Heart right ventricle (tissue), 16 donors: ENCODE results near the gene SBK1. TPM values are rescaled to one million over a fixed set of nuclear protein-coding genes. Genes with fewer than 3 reads are reported as not detected.
A peak's percentile ranks its signal among the peaks of the same experiment; 100 is the strongest.

ENCODE experiments used
- ATAC-seq, 8 donors: fragments of 200-7000 bp; cut with Tn5 transposase; one replicate each; pipeline ENCODE4 v1.9.1; 2020; ENCODE audit warnings: mild to moderate bottlenecking in 8 of 8, moderate library complexity in 8 of 8, moderate number of reproducible peaks in 1 of 8
- DNase-seq, 2 donors: peaks; one replicate each; pipeline ENCODE4 v3.0.0-alpha.2; 2020
- H3K27ac ChIP-seq, 10 donors: fragments of 200-600 bp; sonication (generic) in 2 of 10; one replicate each; pipeline versions ENCODE4 v1.5.0 to v1.8.0; 2020 to 2022; ENCODE audit warnings: mild to moderate bottlenecking in 3 of 10
- H3K27me3 ChIP-seq, 7 donors: fragments of 200-600 bp; one replicate each; pipeline ENCODE4 v1.8.0; 2021 to 2022; ENCODE audit warnings: mild to moderate bottlenecking in 2 of 7
- H3K36me3 ChIP-seq, 9 donors: fragments of 200-600 bp; sonication (generic) in 1 of 9; one replicate each; pipeline versions ENCODE4 v1.5.0 to v1.8.0; 2020 to 2022; ENCODE audit warnings: mild to moderate bottlenecking in 2 of 9
- H3K4me1 ChIP-seq, 9 donors: fragments of 200-600 bp; sonication (generic) in 1 of 9; one replicate each; pipeline versions ENCODE4 v1.5.0 to v1.8.0; 2020 to 2022; ENCODE audit warnings: mild to moderate bottlenecking in 4 of 9
- H3K4me3 ChIP-seq, 10 donors: fragments of 200-600 bp; sonication (generic) in 2 of 10; one replicate each; pipeline versions ENCODE4 v1.5.0 to v1.8.0; 2020 to 2022; ENCODE audit warnings: mild to moderate bottlenecking in 7 of 10, moderate library complexity in 2 of 10
- H3K9me3 ChIP-seq, 11 donors: fragments of 200-600 bp in 10 of 11; sonication (generic) in 2 of 11; one replicate each; pipeline versions ENCODE4 v1.5.0 to v1.8.0; 2013 to 2022; ENCODE audit warnings: mild to moderate bottlenecking in 2 of 11, control low read depth in 1 of 11, moderate library complexity in 1 of 11
- WGBS, 2 donors: extraction: QIAGEN DNeasy Blood & Tissue Kit; methylation state at CpG; one replicate each; pipeline ENCODE4 v1.1.7; 2013; ENCODE audit warnings: inconsistent platforms in 1 of 2; 5-methylcytosine and 5-hydroxymethylcytosine counted together
- intact Hi-C, 10 donors: fragments of 100-400 bp; cut with DNase I; formaldehyde crosslinking; loops; one replicate each; pipeline versions ENCODE4 v1.11.1 to v1.14.2; 2022
- polyA plus RNA-seq, 2 donors: library from polyadenylated mRNA; stranded (reverse); fragments of 200-250 nt; gene quantifications; one replicate each; pipeline ENCODE4 v1.2.3, GENCODE V29; 2013
- total RNA-seq, 10 donors: library from RNA; stranded (reverse); fragmentation: NEBNext Ultra II Directional in 3 of 10; extraction: Animal tissue kit (Norgen Biotek cat#: 25700) in 3 of 10; gene quantifications; one replicate each; pipeline versions ENCODE4 v1.2.1 to v1.2.4, GENCODE V29; 2021 to 2023
- TF ChIP-seq, protein P1 (sequence below), 9 donors: fragments of 200-600 bp; sonication (generic) in 2 of 9; IDR thresholded peaks; one replicate each; pipeline versions ENCODE4 v1.5.0 to v1.8.0; 2021 to 2022; ENCODE audit warnings: antibody characterized with exemption in 9 of 9, mild to moderate bottlenecking in 5 of 9, moderate library complexity in 1 of 9
- donor health status: Arrhythmogenic right ventricular cardiomyopathy.
- donor health status: ischemic (EF 13 %, LVEDD 7.1; RV severe dilation, severe dysfunction).
- donor health status: healthy with polysubstance abuse.
- donor health status: DM: no; HTN: yes; CAD: no.
- donor health status: DM: no; HTN: no; CAD: no.
- donor health status: ischemic (EF 25% LVEDD 6.9; RV normal size, moderate dysfunction).
- donor health status: ischemic (EF 25% LVEDD 5.7; RV mildly dilated, moderate dysfunction).
- donor health status: healthy.
- donor health status: DM: yes; HTN: yes; CAD: no.
- donor health status: Ischemic cardiomyopathy.
- donor health status: ischemic (EF 35%, LVEDD 5.7; RV mildly dilated, moderate dysfunction).
- donor health status: nonischemic (EF 11% LVEDD 7.7; RV severe dilation, severe dysfunction).
- donor health status: DM: yes; HTN: yes; CAD: no.
- donor health status: PGD.
- donor health status: ischemic (EF 29% LVEDD 5.4; RV normal size, mild dysfunction).
- donor health status: nonischemic (EF 23%, LVEDD 6.1; RV moderate dilation, normal function).

The SBK1 gene
- total and polyA plus RNA-seq, 12 donors, result 0.38 to 7.0 (median 2.8) TPM

DNA sequence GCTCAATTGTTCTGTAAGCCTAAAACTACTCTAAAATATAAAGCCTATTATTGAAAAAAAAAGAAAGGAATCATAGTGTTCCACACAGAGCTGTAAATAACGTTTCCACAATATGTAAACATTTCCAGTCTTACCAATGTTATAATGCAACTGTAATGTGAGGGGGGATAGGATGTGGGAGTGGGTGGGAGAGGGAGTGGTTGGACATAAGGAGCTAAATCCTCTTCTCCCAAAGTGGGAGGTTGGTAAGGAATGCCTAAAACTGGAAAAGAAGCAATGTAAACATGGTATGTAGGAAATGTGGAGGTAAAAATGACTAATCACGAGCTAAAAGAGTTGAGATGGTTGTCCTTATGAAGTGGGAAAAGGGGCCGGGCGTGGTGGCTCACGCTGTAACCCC lies 17.6 kb upstream of the SBK1 start:
- no peak for ATAC-seq
- 78 to 81% methylated on average over 5 of the region's 5 CpGs for WGBS, 2 donors
- Histone ChIP-seq H3K36me3 (no peaks in the 10 kb centered on the region), H3K27me3 (peaks cover 0 to 14% (median 8%) of the 10 kb centered on the region in 7 donors), H3K4me1 (peaks cover 0 to 18% (median 9%) of the 10 kb centered on the region in 9 donors), H3K9me3 (peaks cover 0 to 9% (median 0%) of the 10 kb centered on the region in 11 donors), H3K4me3 (no peak overlapping the region), H3K27ac (no peak overlapping the region)
- no peak for DNase-seq
- TF ChIP-seq, protein P1, sequence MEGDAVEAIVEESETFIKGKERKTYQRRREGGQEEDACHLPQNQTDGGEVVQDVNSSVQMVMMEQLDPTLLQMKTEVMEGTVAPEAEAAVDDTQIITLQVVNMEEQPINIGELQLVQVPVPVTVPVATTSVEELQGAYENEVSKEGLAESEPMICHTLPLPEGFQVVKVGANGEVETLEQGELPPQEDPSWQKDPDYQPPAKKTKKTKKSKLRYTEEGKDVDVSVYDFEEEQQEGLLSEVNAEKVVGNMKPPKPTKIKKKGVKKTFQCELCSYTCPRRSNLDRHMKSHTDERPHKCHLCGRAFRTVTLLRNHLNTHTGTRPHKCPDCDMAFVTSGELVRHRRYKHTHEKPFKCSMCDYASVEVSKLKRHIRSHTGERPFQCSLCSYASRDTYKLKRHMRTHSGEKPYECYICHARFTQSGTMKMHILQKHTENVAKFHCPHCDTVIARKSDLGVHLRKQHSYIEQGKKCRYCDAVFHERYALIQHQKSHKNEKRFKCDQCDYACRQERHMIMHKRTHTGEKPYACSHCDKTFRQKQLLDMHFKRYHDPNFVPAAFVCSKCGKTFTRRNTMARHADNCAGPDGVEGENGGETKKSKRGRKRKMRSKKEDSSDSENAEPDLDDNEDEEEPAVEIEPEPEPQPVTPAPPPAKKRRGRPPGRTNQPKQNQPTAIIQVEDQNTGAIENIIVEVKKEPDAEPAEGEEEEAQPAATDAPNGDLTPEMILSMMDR (IDR thresholded peaks at IDR 0.05), result no peak
- intact Hi-C loops, result loop anchor here in 4 of 10 donors (5.0 kb wide), 2 partner anchors 43 to 343 kb away; no protein-coding TSS in a partner anchor

DNA sequence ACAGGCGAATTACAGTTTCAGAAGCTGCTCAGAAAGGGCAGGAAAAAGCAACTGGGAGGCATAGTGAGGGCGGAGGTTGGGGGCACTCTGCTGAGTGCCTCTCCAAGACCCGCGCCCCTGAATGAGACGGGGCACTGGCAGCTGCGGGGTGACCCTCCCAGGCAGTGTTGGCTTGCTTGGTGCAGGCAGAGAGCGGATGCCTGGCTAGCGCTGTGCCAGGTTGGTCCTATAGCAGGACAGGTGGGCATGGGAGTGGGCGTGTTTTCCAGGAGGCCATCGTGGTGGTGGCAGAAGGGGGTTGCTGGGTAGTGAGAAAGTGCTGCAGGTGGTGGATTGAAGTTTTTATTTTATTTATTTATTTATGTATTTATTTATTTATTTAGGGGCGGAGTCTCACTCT lies 16.0 kb upstream of the SBK1 start:
- ATAC-seq (no peak), DNase-seq (no peak)
- H3K9me3 ChIP-seq, result peaks cover 0 to 5% (median 0%) of the 10 kb centered on the region in 11 donors
- H3K36me3 ChIP-seq, result no peaks in the 10 kb centered on the region
- intact Hi-C loops, result loop anchor here in 4 of 10 donors (5.0 kb wide), 2 partner anchors 41 to 341 kb away; no protein-coding TSS in a partner anchor
- H3K27ac ChIP-seq, result no peak overlapping the region
- H3K27me3 ChIP-seq, result peaks cover 0 to 14% (median 8%) of the 10 kb centered on the region in 7 donors
- no peak overlapping the region for H3K4me3 ChIP-seq
- peaks cover 0 to 23% (median 9%) of the 10 kb centered on the region in 9 donors for H3K4me1 ChIP-seq
- TF ChIP-seq, protein P1 (IDR thresholded peaks at IDR 0.05), result no peak
- 84 to 86% methylated on average over 11 of the region's 11 CpGs for whole genome bisulfite sequencing, 2 donors

DNA sequence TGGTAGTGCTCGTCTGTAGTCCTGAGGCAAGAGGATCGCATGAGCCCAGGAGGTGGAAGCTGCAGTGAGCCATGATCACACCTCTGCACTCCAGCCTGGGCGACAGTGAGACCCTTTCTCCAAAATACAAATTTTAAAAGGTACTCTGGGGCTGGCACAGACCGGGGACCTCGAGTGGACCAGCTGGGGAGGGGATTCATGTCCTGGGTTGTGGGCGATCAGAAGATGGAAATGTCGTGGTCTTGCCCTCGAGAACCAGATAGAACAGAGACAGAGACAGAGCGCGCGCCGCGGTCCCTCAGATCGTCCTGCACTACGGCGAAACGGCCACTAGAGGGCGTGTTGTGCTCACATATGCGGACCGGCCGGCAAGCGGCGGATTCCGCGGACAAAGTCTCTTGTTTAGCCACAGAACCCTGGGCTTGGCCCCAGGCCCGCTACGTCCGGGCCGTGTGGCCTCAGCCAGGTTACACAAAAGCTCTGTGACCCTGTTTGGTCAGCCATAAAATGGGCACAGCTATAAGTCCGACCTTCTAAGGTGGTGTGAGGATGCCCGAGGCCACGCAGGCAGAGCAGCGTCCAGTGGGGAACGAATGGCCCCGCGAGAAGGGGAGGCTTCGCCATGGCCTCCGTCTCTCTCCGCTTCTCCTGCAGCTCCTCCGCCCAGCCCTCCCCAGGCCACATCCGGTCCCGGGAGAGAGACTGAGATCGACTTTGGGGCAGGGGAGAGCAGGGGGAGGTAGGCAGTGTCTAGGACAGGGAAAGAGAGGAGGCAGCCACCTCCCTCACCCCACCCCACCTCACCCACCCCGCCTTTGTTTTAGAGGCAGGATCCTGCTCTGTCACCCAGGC lies 14.6 kb upstream of the SBK1 start:
- H3K4me3 ChIP-seq, result peak overlapping the region; percentile 5 to 50 (median 36)
- no peaks in the 10 kb centered on the region for H3K36me3 ChIP-seq
- no peaks in the 10 kb centered on the region for H3K9me3 ChIP-seq
- DNase-seq, result peak; percentile 80 to 84
- intact Hi-C loops, result loop anchor here in 9 of 10 donors (1.0 to 5.0 kb wide), 4 partner anchors 39 to 340 kb away; no protein-coding TSS in a partner anchor
- 2 to 4% methylated on average over 44 of the region's 44 CpGs for WGBS, 2 donors
- H3K4me1 ChIP-seq, result peaks cover 0 to 23% (median 9%) of the 10 kb centered on the region in 9 donors
- peak; percentile 85 to 94 (median 90) for ATAC-seq
- H3K27me3 ChIP-seq, result peaks cover 0 to 14% (median 8%) of the 10 kb centered on the region in 7 donors
- TF ChIP-seq, protein P1 (IDR thresholded peaks at IDR 0.05), result peak; percentile 89 to 99 (median 98)
- H3K27ac ChIP-seq, result peak overlapping the region in 1 of 10 donors; percentile 22

DNA sequence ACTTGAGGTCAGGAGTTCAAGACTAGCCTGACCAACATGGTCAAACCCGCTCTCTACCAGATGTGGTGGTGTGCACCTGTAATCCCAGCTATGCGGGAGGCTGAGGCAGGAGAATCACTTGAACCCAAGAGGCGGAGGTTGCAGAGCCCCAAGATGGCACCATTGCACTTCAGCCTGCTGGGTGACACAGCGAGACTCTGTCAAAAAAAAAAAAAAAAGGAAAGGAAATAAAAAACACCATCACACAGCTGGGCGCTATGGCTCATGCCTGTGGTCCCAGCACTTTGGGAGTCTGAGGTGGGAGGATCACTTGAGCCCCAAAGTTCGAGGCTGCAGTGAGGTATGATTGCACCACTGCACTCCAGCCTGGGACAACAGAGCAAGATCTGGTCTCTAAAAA lies 13.3 kb upstream of the SBK1 start:
- ATAC-seq (no peak), DNase-seq (no peak)
- Histone ChIP-seq H3K27ac (no peak overlapping the region), H3K4me3 (no peak overlapping the region), H3K36me3 (no peaks in the 10 kb centered on the region), H3K9me3 (no peaks in the 10 kb centered on the region), H3K4me1 (peaks cover 0 to 16% (median 7%) of the 10 kb centered on the region in 9 donors), H3K27me3 (peaks cover 0 to 14% (median 6%) of the 10 kb centered on the region in 7 donors)
- 94% methylated on average over 6 of the region's 6 CpGs for WGBS, 2 donors
- TF ChIP-seq, protein P1 (IDR thresholded peaks at IDR 0.05), result no peak
- intact Hi-C loops, result loop anchor here in 6 of 10 donors (1.0 to 5.0 kb wide), 4 partner anchors 38 to 338 kb away; no protein-coding TSS in a partner anchor
